GM19351 (cell line): ENCODE measurements around the gene AP3S2.

Source experiments
- ATAC-seq: cut with Tn5 transposase; IDR thresholded peaks from one replicate; pipeline ENCODE4 v1.9.1; 2021; ENCODE audit warnings: mild to moderate bottlenecking, moderate library complexity; ENCODE audit not compliant: unreplicated experiment

The AP3S2 gene

DNA sequence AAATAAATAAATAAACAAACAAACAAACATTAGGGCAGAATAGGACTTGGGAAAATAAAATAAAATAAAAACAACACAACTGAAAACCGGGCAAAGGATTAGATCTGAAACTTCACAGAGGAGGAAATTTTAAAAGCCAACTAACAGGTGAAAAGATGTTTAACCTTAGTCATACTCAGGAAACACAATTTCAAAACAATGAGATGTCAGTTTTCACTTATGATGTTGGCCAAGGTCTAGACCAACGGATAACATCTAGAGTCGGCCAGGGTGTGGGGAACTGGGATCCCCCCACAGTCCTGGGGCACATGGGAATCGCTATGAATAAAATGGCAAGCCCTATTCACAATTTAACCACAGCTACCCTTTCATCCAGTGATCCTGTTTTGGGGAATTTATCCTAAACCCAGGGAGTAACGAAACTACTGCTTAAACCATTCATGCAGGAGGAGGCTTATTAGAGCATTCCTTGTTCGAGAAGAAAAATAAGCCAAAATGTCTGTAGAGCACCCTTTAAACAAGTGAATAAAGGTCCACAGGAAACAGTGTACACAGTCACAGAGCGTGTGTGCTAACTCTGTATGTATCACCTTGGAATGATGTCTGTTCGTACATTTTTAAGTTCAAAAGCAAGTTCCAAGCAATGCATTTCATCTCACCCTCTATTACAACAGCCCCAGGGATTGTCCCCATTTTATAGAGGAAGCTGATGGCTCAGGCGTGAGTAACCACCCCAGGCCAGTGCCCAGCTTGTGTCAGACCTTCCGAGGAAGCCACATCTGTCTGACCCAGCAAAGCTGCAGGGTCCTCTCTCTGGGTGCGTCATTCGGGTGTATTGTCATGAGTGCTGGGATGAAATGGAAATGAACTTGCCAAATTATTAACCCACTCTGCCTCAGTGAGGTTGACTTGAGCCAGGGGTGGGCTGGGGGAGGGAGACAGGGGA lies 72.9 kb downstream of the AP3S2 start:
- no peak for ATAC-seq

DNA sequence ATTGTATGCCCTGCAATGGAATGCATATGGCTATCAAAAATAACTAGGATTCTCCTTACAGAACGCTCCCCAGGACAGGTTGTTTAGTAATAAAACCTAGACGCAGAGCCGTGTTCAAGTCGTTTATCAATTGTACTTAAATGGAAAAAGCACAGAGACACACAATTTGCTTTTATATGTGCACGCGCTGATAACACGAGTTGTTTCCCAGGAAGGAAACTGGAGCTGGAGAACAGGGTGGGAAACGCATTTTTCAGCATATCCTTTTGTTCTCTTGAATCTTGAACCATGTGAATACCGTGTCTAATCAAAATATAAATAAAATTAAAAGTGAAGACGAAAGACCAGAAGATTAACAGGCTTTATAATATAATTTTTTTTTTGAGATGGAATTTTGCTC lies 75.5 kb downstream of the AP3S2 start:
- ATAC-seq: no peak

DNA sequence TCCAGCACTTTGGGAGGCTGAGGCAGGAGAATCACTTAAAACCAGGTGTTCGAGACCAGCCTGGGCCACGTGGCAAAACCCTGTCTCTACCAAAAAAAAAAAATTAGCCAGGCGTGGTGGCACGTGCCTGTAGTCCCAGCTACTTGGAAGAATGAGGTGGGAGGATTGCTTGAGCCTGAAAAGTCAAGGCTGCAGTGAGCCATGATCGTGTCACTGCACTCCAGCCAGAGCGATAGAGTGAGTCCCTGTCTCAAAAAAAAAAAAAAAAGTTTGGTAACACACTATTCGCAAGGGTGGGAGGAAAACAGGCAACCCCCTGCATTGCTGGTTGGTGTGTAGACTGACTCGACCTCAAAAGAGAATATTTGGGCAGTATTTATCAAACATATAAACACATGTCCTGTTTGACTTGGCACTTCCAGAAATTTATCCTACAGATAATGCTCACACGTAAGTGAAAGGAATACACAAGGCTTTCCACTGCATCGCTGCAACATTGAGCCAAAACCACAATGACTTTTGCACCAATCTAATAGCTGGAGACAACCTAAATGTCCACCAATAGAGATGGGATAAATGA lies 76.0 kb downstream of the AP3S2 start:
- no peak for ATAC-seq

DNA sequence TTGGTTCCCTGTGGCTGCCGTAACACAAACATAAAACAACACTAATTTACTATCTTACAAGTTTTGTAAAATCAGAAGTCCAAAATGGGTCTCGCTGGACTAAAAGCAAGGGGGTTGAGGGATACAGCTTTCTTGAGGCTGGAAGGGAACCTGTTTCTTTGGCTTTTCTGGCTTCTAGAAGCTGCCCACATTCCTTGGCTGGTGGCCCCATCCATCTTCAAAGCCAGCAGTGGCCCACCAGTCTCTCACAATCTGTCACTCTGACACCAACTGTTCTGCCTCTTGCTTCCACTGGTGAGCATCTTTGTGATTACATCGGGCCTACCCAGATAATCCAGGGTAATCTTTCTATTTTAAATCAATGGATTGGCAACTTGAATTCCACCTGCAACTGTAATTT lies 78.0 kb downstream of the AP3S2 start:
- ATAC-seq: no peak

DNA sequence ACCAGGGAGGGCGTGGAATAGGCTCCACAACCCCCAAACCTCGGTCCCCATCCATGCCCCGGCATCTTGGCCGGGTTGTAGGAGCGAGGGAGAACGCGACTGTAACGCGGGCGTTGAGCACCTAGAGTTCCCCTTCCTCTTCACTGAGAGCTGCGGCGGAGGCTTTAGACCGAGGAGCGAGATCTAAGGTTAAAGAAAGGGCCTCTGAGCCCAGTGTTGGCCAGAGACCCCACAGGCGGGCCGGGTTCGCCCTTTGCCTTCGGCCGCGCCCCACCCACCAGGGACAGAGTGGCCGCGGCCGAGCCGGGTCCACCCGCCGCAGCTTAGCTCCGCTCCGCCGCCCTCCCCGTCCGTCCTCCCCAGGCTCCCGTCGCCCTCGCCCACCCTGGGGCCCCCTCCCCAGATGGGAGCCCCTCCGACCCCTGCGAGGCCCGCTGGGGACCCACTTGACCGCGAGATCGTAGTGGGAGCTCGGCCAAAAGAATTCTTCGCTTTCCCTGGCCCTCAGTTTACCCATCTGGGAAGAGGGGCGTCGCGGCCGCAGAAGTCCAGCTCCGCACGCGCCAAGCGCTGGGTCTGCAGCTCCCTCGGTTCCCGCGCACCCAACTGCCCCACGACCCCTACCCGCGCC lies 79.6 kb downstream of the AP3S2 start:
- ATAC-seq: no peak

DNA sequence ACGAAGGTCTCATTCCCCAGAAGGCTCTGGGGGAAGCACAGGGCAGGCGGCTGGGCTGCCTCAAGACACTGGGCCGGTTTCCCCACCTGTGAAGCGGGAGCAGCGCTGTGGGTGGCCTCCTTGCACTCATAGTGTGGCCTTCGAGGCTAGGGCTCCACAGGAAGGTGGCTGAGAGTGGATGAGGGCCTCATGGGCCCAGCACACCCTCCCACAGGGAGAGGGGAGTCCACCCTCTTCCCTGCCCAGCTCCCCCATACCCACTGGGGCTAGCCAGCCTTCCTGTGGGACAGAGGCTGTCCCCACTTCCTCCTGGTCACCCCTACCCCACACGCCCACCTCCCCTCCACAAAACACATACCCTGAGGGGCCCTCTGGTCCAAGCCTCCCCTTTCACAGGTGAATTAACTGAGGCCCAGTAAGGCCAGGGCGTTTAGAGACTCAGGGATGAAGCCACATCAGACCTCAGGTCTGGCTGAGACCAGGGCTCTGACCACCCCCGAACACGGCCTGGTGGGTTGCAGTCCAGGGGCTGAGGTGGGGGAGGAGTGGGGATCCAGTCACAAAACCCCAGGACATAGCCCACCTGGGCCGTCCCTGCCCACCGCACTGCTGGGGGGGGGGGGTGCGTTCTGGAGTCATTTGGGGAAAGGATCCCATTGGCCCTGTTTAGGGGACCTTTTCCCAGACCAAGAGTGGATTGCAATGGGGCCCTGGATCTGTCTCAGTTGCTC lies 80.2 kb downstream of the AP3S2 start:
- no peak for ATAC-seq

DNA sequence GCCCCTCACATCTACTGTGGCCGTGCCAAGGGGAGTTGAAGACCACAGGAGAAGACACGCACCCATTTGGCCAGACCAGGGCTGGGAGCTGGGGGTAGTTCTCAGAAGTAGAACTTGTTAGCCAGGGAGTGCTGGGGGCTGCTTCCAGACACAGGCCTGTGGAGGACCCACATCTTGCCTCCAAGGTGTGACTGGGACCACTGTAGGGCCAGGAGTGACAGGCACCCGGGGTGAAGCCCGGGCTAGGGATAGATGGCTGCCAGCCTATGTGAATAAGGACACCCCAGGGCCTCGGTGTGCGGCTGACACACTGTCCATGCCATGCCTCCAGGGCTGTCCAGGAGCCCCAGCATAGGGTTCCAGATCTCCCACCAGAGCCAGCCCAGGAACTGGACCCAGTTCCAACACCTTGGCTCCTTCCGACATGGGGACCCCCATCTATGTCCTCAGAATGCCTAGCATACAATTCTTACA lies 80.9 kb downstream of the AP3S2 start:
- no peak for ATAC-seq

DNA sequence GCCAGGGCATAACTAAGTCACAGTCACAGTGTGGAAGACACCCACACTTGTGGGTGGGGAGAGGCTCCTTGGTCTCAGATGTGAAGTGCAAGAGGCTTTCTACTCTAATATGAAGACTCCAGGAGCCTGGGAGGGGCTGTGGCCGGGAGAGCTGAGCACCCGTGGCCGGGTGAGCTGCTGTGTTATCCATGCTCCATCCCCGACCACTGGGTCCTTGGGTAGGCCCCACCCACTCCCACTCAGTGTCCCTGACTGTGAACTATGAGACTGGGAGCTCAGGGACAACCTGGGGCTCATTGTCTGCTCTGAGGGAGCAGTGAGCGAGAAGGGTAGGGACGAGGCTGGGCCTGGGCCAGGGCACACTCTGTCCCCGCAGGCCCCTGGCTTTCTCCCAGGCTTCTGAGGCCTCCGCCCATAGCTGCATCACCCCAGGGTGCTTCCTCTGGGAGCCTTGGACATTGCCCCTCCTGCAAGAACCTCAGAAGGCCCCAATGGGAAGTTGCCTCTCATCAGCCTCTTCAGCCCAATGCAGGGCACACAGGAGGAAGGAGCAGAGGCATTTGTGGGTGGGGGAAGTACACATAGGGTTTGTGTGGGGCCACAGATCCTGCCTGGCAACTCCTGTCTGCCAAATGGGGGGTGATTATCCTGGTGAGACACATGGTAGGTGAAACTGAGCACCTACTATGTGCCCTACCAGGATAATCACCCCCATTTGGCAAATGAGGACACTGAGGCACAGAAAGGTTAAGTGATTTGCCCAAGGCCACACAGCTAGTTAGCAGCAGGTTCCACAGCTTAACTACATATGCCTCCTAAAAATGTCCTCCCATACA lies 81.6 kb downstream of the AP3S2 start:
- no peak for ATAC-seq

DNA sequence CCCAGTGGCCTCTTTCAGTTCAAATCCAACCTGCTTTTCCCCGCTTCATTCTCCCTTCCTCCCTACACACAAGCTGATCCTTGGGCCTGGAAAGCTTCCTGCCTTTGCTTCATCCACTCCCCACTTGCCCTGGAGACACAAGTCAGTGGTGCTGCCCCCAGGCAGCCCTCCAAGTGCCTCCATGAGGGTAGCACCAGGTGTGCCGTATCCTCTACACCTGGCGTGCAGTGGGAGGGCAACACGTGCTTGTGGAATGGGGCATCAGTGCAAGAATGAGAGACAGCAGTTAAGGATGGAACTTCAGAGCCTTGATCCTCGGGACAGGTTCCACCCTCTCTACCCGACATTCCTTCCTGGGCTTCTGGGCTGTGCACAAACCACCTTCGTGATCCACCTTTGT lies 83.0 kb downstream of the AP3S2 start:
- ATAC-seq: no peak

DNA sequence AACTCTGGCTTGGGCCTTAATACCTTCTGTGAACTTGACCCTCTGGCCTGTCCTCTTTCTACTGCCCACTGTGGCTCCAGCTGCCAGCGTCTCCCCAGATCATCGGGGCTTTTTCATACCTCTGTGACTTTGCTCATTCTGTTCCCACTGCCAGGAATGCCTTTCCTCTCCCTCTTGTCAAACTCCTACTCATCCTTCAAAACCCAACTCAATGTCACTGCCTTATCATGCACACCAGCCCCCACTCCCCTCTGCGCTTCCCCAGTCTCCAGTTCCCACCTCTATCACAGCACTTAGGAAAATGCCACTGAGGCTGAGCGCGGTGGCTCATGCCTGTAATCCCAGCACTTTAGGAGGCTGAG lies 84.0 kb downstream of the AP3S2 start:
- no peak for ATAC-seq

DNA sequence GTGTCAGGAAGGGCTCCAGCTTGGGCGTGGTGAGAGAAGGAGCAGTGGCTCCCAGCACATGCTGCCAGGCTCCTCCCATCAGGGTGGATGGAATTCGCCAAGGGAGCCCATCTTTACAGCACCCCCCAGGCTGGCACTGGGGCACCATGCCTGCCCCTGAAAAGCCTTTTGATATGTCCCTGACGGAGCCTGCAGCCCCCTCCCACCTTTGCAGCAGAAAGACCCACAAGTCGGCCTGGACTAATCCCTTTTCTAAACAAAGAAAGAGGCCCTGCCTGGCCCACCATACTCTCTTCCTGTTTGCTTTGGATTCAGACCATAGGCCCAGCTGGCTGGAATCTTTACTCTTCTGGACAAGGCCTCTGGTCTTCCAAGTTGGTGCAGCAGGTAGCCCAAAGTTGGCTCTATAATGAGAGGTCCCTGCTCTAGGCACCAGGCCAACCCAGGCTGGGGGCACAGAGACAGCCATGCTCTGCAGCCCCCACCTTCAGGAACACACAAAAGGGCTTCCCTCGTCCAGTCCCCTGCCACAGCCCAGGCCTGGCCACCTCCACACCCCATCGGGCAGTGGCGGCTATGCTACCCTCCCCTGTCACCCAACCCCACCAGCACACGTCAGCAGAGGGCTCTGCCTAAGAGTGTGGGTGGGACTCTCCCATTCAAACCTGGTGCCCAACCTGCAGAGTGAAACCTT lies 84.6 kb downstream of the AP3S2 start:
- ATAC-seq: no peak

DNA sequence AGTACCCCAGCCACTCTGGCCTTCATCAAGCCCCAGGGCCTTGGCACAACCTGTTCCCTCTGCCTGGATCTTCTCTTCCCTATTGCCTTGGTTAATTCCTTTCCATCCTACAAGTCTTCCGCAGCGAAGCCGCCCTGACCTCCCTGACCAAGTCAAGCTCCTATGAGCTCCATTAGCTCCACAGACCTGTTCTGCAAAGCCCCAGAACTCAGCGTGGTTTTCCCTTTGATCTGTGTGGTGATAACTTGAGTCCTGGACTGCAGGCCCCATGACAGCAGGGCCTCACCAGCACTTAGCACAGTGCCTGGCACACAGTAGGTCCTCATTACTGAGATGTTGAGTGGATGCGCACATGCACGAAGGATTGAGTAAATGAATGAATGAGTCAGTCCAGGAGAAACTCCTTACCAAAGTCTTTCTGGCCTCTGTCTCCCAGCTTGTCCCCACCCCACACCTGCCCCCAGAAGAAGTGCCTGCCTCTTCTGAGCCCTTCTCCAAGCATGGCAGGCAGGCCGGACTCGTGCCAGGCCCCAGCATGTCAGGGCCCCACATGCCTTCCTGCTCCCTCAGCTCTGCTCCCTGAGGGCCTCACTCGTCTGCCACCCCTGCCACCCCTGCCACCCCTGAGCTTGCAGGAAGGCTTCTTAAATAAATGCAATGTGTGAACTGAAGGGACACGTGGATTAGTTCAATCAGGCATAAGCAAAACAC lies 85.5 kb downstream of the AP3S2 start:
- no peak for ATAC-seq

DNA sequence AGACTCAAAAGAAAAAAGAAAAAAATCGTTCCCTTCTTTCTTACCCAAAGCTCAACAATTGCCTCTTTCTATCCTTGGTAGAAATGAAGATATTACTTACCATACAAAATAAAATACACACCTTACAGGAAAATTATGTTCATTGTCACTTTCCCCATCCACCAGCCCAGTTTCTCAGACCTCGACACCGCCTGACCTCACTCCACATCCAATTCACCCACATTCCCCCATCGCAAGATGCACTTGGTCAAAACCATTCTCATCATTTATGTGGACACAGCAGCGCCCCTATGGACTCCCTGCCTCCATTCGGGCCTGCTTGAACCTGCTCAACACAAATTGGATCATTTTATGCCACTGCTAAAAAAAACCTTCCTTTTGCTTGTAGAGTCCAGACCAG lies 86.1 kb downstream of the AP3S2 start:
- ATAC-seq: no peak

DNA sequence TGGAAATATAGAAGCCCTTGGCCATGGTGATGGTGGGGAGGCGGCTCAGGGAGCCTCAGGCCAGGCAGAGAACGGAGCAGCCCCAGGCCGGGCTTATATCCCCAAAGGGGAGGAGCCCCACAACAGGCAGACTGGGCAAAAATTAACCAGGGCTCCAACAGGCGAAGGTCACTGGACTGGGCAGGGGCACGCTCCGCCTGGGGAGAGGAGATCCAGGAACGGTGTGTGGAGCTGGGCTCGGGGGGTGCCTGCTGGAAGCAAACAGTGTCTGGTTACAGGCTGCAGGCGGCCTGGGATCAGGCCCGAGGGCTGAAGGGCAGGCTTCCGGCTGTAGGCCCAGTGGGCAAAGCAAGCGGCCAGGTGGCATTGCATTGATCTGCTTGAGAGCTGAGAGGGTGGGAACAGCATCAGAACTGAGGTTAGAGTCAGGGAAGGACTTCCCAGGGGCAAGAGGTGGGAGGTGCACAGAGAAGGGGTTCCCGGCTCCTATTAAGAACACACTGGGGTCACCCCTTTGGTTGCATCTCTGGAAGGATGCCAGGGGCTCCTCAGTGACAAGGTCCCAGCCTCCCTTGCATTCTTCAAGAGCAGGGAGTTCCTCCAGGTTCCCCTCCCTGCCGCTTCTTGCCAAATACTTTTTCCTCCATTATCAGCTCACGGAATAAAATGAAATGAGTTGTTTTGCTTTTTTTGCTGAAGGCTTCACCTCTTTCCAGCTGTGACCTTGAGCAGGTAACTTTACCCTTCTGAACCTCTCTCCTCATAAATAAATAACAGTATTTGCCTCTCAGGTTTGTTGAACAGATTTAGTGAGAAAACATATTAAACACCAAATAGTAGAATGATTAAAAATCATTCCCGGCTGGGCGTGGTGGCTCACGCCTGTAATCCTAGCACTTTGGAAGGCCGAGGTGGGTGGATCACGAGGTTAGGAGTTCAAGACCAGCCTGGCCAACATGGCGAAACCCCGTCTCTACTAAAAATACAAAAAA lies 86.9 kb downstream of the AP3S2 start:
- no peak for ATAC-seq

DNA sequence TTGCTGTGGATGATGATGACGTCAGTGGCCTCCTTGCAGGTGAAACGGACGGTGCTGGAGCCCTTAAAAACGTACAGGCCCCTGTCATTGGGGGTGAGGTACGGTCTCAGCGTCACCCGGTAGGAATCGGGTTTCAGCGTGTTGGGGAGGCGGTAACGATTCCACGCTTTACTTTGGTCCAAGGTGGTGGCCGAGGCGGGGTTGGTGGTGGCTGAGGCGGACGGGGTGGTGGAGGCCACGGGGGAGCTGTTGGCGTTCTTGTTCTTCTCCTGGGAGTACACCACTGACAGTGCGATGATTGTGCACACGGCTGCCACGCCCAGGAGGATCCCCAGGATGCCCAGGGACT lies 87.6 kb downstream of the AP3S2 start:
- ATAC-seq: no peak

DNA sequence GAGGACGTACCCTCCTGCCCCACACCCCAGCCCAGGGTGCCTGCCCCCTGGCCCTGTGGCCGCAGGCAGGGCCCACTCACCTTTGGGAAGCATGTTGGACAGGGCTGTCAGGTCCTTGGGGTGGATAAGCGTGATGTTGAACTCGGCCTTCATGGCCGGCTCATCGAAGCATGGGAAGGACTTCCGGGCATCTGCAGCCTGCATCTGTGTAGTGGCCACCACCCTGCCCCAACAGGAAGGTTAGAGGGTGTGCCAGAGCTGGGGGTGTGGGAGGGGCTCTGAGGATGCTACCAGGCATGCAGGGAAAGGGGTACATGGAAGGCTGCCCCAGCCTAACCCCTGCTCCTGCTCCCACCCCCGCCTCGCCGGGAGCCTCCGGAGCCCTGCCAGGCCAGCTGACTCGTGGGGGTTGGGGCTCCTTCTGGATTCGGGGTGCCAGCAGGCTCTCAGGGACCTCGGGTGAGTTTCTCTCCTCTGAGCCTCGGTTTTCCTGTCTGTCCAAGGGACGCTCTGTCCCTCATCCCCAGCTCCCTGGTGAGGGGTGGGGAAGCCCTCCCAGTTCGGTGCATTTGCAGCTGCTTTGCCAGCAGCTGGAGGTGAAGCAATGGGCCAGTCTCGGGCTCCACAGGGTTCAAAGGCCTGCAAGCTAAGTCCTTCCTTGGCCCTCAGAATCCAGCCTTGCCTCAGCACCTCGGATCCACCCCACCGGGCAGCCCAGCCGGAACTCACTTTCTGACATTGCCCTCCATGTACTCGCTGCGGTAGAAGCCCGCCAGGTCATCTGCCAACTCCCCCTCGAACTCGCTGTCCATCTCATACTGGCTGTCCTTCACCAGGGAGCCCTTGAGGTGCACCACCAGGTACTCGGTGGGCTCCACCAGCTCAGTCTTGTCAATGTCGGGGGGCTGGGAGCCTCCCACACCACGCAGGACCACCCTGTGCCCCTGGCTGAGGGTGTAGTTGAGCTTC lies 88.3 kb downstream of the AP3S2 start:
- ATAC-seq: no peak
